ENCODE data around the gene CASP7. TPM values are rescaled to one million over a fixed set of nuclear protein-coding genes. Genes with fewer than 3 reads are reported as not detected.

The CASP7 gene
- total RNA-seq, 1 experiment from 2014 or later, result 14.0 TPM

DNA sequence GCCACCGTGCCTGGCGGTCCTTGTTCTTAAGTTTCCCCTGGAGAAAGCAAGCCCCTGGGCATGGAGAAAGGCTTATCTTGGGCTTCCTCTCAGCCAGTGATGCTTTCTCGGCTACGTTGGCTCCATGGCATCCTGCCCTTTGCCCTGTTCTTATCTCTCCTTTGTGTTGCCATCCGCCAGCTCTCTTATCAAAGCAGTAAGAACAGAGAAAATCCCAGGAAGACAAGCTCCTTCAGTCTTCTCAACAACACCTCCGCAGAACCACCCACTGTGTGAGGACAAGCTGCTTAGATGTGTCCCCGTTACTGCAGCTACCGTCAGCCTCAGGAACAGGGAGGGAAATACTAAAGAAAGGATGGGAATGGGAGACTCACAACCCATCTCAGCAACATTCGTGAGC, 75.1 kb downstream of the CASP7 start:
- DNase-seq, result no peak
- ChIA-PET POLR2A (ENCODE audit: unreplicated experiment) (no interaction called here), CTCF (no interaction called here)
- TF ChIP-seq EZH2 (IDR thresholded peaks at IDR 0.05; ENCODE audit: low read depth), result no peak
- TF ChIP-seq, protein P1, sequence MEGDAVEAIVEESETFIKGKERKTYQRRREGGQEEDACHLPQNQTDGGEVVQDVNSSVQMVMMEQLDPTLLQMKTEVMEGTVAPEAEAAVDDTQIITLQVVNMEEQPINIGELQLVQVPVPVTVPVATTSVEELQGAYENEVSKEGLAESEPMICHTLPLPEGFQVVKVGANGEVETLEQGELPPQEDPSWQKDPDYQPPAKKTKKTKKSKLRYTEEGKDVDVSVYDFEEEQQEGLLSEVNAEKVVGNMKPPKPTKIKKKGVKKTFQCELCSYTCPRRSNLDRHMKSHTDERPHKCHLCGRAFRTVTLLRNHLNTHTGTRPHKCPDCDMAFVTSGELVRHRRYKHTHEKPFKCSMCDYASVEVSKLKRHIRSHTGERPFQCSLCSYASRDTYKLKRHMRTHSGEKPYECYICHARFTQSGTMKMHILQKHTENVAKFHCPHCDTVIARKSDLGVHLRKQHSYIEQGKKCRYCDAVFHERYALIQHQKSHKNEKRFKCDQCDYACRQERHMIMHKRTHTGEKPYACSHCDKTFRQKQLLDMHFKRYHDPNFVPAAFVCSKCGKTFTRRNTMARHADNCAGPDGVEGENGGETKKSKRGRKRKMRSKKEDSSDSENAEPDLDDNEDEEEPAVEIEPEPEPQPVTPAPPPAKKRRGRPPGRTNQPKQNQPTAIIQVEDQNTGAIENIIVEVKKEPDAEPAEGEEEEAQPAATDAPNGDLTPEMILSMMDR (conservative IDR thresholded peaks at IDR 0.05), result no peak
- H4K20me1 ChIP-seq (ENCODE audit: insufficient read depth), result no peaks in the 10 kb centered on the region
- H2AFZ ChIP-seq, result no peak overlapping the region
- H3K4me1 ChIP-seq (replicated peaks; ENCODE audit: insufficient read depth), result no peaks in the 10 kb centered on the region
- H3K27ac ChIP-seq, result no peak overlapping the region
- no TSS peak for BruUV-seq (replicated peaks)
- no peaks in the 10 kb centered on the region; the same call in 1 of the 2 replicates for H3F3A ChIP-seq (ENCODE audit: insufficient read depth, low read depth)
- no peak overlapping the region for H3K4me2 ChIP-seq
- H3K79me2 ChIP-seq (ENCODE audit: low read depth), result no peaks in the 10 kb centered on the region
- intact Hi-C loops (cut with micrococcal nuclease; ENCODE audit: unreplicated experiment), result loop anchor here (5.0 kb wide), 1 partner anchor 193 kb away; no protein-coding TSS in a partner anchor
- H3K4me3 ChIP-seq, result no peak overlapping the region
- H3K27me3 ChIP-seq (ENCODE audit: insufficient read depth, low read depth), result no peaks in the 10 kb centered on the region
- H3K36me3 ChIP-seq (ENCODE audit: low read depth), result no peaks in the 10 kb centered on the region
- no peaks in the 10 kb centered on the region for H3K9me2 ChIP-seq (ENCODE audit: insufficient read depth)
- H3K9me3 ChIP-seq (ENCODE audit: insufficient read depth, low read depth), result no peaks in the 10 kb centered on the region

DNA sequence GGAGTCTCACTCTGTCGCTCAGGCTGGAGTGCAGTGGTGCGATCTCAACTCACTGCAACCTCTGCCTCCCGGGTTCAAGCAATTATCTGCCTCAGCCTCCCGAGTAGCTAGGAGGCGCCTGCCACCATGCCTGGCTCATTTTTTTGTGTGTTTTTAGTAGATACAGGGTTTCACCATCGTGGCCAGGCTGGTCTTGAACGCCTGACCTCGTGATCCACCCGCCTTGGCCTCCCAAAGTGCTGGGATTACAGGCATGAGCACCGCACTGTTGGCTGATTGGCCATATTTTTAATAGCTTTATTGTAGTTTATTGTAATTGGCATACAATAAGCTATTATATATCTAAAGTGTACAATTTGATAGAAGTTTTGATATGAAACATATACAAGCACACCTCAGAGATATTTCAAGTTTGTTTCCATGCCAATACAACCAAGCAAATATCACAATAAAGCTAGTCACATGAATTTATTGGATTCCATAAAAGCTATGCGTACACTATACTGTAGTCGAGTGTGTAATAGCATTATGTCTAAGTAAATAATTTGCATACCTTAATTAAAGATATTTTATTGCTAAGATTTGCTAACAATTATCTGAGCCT, 77.3 kb downstream of the CASP7 start:
- Histone ChIP-seq H3K4me2 (no peak overlapping the region), H3K79me2 (ENCODE audit: low read depth) (no peaks in the 10 kb centered on the region), H4K20me1 (ENCODE audit: insufficient read depth) (no peaks in the 10 kb centered on the region), H3K36me3 (ENCODE audit: low read depth) (no peaks in the 10 kb centered on the region), H2AFZ (no peak overlapping the region), H3F3A (ENCODE audit: insufficient read depth, low read depth) (no peaks in the 10 kb centered on the region), H3K4me3 (no peak overlapping the region), H3K27ac (no peak overlapping the region), H3K27me3 (ENCODE audit: insufficient read depth, low read depth) (no peaks in the 10 kb centered on the region), H3K9me3 (ENCODE audit: insufficient read depth, low read depth) (no peaks in the 10 kb centered on the region), H3K4me1 (replicated peaks; ENCODE audit: insufficient read depth) (no peaks in the 10 kb centered on the region), H3K9me2 (ENCODE audit: insufficient read depth) (no peaks in the 10 kb centered on the region; the same call in 1 of the 2 replicates)
- POLR2A ChIA-PET (ENCODE audit: unreplicated experiment), result no interaction called here
- DNase-seq, result no peak
- intact Hi-C loops (cut with micrococcal nuclease; ENCODE audit: unreplicated experiment), result no loop called here
- TF ChIP-seq EZH2 (IDR thresholded peaks at IDR 0.05; ENCODE audit: low read depth), result no peak
- TF ChIP-seq, protein P1 (conservative IDR thresholded peaks at IDR 0.05), result no peak
- no TSS peak for BruUV-seq (replicated peaks)
- CTCF ChIA-PET, result no interaction called here

DNA sequence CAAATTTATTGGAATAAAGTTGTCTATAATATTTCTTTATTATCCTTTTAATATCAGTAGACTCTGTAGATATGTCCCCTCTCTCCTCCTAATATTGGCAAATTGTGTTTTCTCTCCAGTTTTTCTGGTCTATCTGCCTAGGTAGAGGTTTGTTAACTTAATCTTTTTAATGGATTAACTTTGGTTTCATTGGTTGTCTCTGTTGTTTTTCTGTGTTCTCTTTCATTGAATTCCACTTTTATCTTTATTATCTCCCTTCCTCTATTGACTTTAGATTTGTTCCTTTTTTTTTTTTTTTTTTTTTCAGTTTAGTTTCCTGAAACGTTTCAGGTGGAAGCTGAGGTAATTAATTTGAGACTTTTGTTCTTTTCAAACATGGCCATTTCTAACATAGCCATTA, 82.4 kb downstream of the CASP7 start:
- POLR2A ChIA-PET (ENCODE audit: unreplicated experiment), result interaction anchor here (0.7 kb wide), 1 partner anchor 185 kb away, joined by 24 read pairs; no protein-coding TSS in a partner anchor
- intact Hi-C loops (cut with micrococcal nuclease; ENCODE audit: unreplicated experiment), result no loop called here
- no peak overlapping the region for H2AFZ ChIP-seq
- no peak for TF ChIP-seq EZH2 (IDR thresholded peaks at IDR 0.05; ENCODE audit: low read depth)
- TF ChIP-seq, protein P1 (conservative IDR thresholded peaks at IDR 0.05), result no peak
- no peaks in the 10 kb centered on the region for H3K4me1 ChIP-seq (replicated peaks; ENCODE audit: insufficient read depth)
- H3K9me3 ChIP-seq (ENCODE audit: insufficient read depth, low read depth), result no peaks in the 10 kb centered on the region
- H3K4me2 ChIP-seq, result no peak overlapping the region
- no TSS peak for BruUV-seq (replicated peaks)
- H4K20me1 ChIP-seq (ENCODE audit: insufficient read depth), result no peaks in the 10 kb centered on the region
- H3F3A ChIP-seq (ENCODE audit: insufficient read depth, low read depth), result no peaks in the 10 kb centered on the region
- no peak overlapping the region for H3K27ac ChIP-seq
- no peaks in the 10 kb centered on the region for H3K36me3 ChIP-seq (ENCODE audit: low read depth)
- no peaks in the 10 kb centered on the region; the same call in 1 of the 2 replicates for H3K9me2 ChIP-seq (ENCODE audit: insufficient read depth)
- CTCF ChIA-PET, result no interaction called here
- H3K4me3 ChIP-seq, result no peak overlapping the region
- no peaks in the 10 kb centered on the region for H3K79me2 ChIP-seq (ENCODE audit: low read depth)
- DNase-seq, result no peak
- no peaks in the 10 kb centered on the region for H3K27me3 ChIP-seq (ENCODE audit: insufficient read depth, low read depth)
